SK-N-DZ (cell line): ENCODE measurements around the gene ERBB2.
"Not testable (repeated sequence)": the region's sequence is repeated elsewhere in the genome, so short reads cannot be mapped to it uniquely, and the experiment has no call there.

Experiments
- DNase-seq: peaks from one replicate; pipeline ENCODE4 v3.0.0-alpha.2; 2015; ENCODE audit warnings: low spot score

The ERBB2 gene

GRCh38 chr17:39742856-39743436 is 43.1 kb downstream of the ERBB2 start:
- no peak for DNase-seq

GRCh38 chr17:39744075-39744835 is 44.4 kb downstream of the ERBB2 start:
- no peak for DNase-seq

GRCh38 chr17:39744836-39745215 is 45.0 kb downstream of the ERBB2 start:
- no peak for DNase-seq

- DNase-seq, result no peak
Measured at GRCh38 chr17:39745335-39746144, 45.7 kb downstream of the ERBB2 start.

GRCh38 chr17:39746145-39746461 is 46.2 kb downstream of the ERBB2 start:
- no peak for DNase-seq

- no peak for DNase-seq
Measured at GRCh38 chr17:39747745-39748144, 47.9 kb downstream of the ERBB2 start.

- DNase-seq, result not testable (repeated sequence)
Measured at GRCh38 chr17:39748444-39749034, 48.7 kb downstream of the ERBB2 start.

- DNase-seq, result no peak
Measured at GRCh38 chr17:39750131-39751015, 50.5 kb downstream of the ERBB2 start.

GRCh38 chr17:39751016-39751543 is 51.2 kb downstream of the ERBB2 start:
- DNase-seq, result no peak

- DNase-seq, result no peak
Measured at GRCh38 chr17:39751637-39752036, 51.8 kb downstream of the ERBB2 start.

- no peak for DNase-seq
Measured at GRCh38 chr17:39752241-39752881, 52.5 kb downstream of the ERBB2 start.

- no peak for DNase-seq
Measured at GRCh38 chr17:39753514-39754160, 53.8 kb downstream of the ERBB2 start.

GRCh38 chr17:39754161-39754957 is 54.5 kb downstream of the ERBB2 start:
- peak; percentile 73 for DNase-seq

GRCh38 chr17:39754958-39755553 is 55.2 kb downstream of the ERBB2 start:
- no peak for DNase-seq

GRCh38 chr17:39755554-39756379 is 55.9 kb downstream of the ERBB2 start:
- no peak for DNase-seq

GRCh38 chr17:39756380-39757079 is 56.7 kb downstream of the ERBB2 start:
- DNase-seq, result no peak

- DNase-seq, result no peak
Measured at GRCh38 chr17:39757176-39757662, 57.4 kb downstream of the ERBB2 start.
